Measurements from ENCODE around the gene SLC25A1. TPM values are rescaled to one million over a fixed set of nuclear protein-coding genes. Genes with fewer than 3 reads are reported as not detected.

Gene SLC25A1
- polyA plus RNA-seq, 1 of the 3 experiments (the other 2 are of a cell fraction), result 44.7 TPM

DNA sequence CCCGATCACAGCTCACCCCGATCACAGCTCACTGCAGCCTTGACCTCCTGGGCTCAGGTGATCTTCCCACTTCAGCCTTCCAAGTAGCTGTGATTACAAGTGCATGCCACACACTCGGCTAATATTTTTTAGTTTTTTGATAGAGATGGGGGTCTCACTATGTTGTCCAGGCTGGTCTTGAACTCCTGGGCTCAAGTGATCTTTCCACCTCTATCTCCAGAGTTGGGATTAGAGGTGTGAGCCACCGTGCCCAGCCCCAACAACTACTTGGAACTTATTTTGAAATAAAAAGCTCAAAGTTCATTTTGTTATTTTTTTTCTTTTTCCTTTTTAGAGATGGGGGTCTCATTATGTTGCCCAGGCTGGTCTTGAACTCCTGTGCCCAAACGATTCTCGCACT lies 27.8 kb upstream of the SLC25A1 start:
- Histone ChIP-seq H3K27ac (ENCODE audit: low read depth in 2 of 2, low read length in 1 of 2) (no peak overlapping the region; a peak in 1 of 4 replicates), H3K27me3 (ENCODE audit: insufficient read depth) (no peaks in the 10 kb centered on the region), H3F3A (replicated peaks; ENCODE audit: insufficient read depth) (no peaks in the 10 kb centered on the region), H3K79me2 (ENCODE audit: insufficient read depth) (no peaks in the 10 kb centered on the region), H3K36me3 (replicated peaks in 1 of 2; ENCODE audit: control insufficient read depth in 1 of 2, insufficient read depth in 2 of 2, low read length in 1 of 2) (peaks cover 8 to 20% of the 10 kb centered on the region in 2 experiments), H4K20me1 (ENCODE audit: insufficient read depth) (no peaks in the 10 kb centered on the region), H3K9me3 (no peaks in the 10 kb centered on the region), H3K4me1 (ENCODE audit: control insufficient read depth in 1 of 2, insufficient read depth in 2 of 2, low read depth in 1 of 2, low read length in 1 of 2) (peaks cover 0 to 45% of the 10 kb centered on the region in 2 experiments; a peak in 2 of 4 replicates), H3K4me3 (ENCODE audit: low read depth in 2 of 2, low read length in 1 of 2) (no peak overlapping the region), H2AFZ (ENCODE audit: low read depth) (no peak overlapping the region), H3K9me2 (no peaks in the 10 kb centered on the region), H3K9ac (no peak overlapping the region), H3K4me2 (no peak overlapping the region)
- no peak for DNase-seq
- 92% methylated on average over 6 of the region's 6 CpGs for WGBS (ENCODE audit: low lambda C conversion rate)
- POLR2A ChIA-PET, result no interaction called here
- TF ChIP-seq FOXJ3 (CRISPR knock-in tag; IDR thresholded peaks at IDR 0.05) (no peak), REST (IDR thresholded peaks at IDR 0.05; ENCODE audit: low read depth, low read length) (no peak), MEF2A (IDR thresholded peaks at IDR 0.05; ENCODE audit: borderline replicate concordance, low read depth) (no peak), RCOR1 (IDR thresholded peaks at IDR 0.05; ENCODE audit: low read length) (no peak), RXRA (IDR thresholded peaks at IDR 0.05; ENCODE audit: borderline replicate concordance, low read depth) (no peak), YY1 (IDR thresholded peaks at IDR 0.05; ENCODE audit: low read depth) (no peak), ELF1 (IDR thresholded peaks at IDR 0.05) (no peak), PBX3 (IDR thresholded peaks at IDR 0.05) (no peak), POLR2AphosphoS5 (IDR thresholded peaks at IDR 0.05; ENCODE audit: low read depth, low read length) (no peak), FOSL2 (IDR thresholded peaks at IDR 0.05; ENCODE audit: borderline replicate concordance, low read depth) (no peak), EP300 (IDR thresholded peaks at IDR 0.05; ENCODE audit: borderline replicate concordance in 1 of 2, low read depth in 1 of 2, low read length in 1 of 2) (no peak), SIN3A (IDR thresholded peaks at IDR 0.05; ENCODE audit: borderline replicate concordance, low read depth, low read length) (no peak), EZH2phosphoT487 (IDR thresholded peaks at IDR 0.05; ENCODE audit: borderline replicate concordance, low read depth) (no peak)
- TF ChIP-seq, protein P1, sequence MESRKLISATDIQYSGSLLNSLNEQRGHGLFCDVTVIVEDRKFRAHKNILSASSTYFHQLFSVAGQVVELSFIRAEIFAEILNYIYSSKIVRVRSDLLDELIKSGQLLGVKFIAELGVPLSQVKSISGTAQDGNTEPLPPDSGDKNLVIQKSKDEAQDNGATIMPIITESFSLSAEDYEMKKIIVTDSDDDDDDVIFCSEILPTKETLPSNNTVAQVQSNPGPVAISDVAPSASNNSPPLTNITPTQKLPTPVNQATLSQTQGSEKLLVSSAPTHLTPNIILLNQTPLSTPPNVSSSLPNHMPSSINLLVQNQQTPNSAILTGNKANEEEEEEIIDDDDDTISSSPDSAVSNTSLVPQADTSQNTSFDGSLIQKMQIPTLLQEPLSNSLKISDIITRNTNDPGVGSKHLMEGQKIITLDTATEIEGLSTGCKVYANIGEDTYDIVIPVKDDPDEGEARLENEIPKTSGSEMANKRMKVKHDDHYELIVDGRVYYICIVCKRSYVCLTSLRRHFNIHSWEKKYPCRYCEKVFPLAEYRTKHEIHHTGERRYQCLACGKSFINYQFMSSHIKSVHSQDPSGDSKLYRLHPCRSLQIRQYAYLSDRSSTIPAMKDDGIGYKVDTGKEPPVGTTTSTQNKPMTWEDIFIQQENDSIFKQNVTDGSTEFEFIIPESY (IDR thresholded peaks at IDR 0.05; ENCODE audit: borderline replicate concordance, low read depth), result no peak
- TF ChIP-seq, protein P2, sequence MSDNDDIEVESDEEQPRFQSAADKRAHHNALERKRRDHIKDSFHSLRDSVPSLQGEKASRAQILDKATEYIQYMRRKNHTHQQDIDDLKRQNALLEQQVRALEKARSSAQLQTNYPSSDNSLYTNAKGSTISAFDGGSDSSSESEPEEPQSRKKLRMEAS (IDR thresholded peaks at IDR 0.05; ENCODE audit: low read depth), result no peak
- CTCF ChIA-PET, result interaction anchor here (5.2 kb wide), 1 partner anchor 27 kb away, joined by 23 read pairs; the partner anchor contains the start of gene SLC25A1
